Breast epithelium (tissue), 4 donors: Measurements from ENCODE around the gene B4GALNT4. TPM values are rescaled to one million over a fixed set of nuclear protein-coding genes. Genes with fewer than 3 reads are reported as not detected.
"Not testable (repeated sequence)": the region's sequence is repeated elsewhere in the genome, so short reads cannot be mapped to it uniquely, and the experiment has no call there.

Source experiments
- DNase-seq, 2 donors: peaks; one replicate each; pipeline ENCODE4 v3.0.0-alpha.2; 2019; ENCODE audit warnings: low spot score in 2 of 2
- H3K27ac ChIP-seq, 2 donors: fragments of 200-600 bp; sonication (generic) in 1 of 2; one replicate each; pipeline ENCODE4 v1.5.1; 2016 to 2019; ENCODE audit warnings: mild to moderate bottlenecking in 1 of 2
- H3K27me3 ChIP-seq, 2 donors: fragments of 200-600 bp; sonication (generic) in 1 of 2; one replicate each; pipeline versions ENCODE4 v1.5.1 to v1.6.0; 2017 to 2019; ENCODE audit warnings: control low read depth in 1 of 2, mild to moderate bottlenecking in 1 of 2
- H3K36me3 ChIP-seq: fragments of 200-600 bp; one replicate; pipeline ENCODE4 v1.5.1; 2019
- H3K4me1 ChIP-seq, 2 donors: fragments of 200-600 bp; sonication (generic); one replicate each; pipeline ENCODE4 v1.5.1; 2016 to 2019; ENCODE audit warnings: control low read depth in 1 of 2
- H3K4me3 ChIP-seq, 3 donors: fragments of 200-600 bp; sonication (generic); 1 replicate in 2 of 3; 2 replicates in 1 of 3; pipeline ENCODE4 v1.5.1; 2016 to 2019; ENCODE audit warnings: mild to moderate bottlenecking in 3 of 3, moderate library complexity in 2 of 3
- H3K9me3 ChIP-seq, 2 donors: fragments of 200-600 bp; sonication (generic) in 1 of 2; one replicate each; pipeline ENCODE4 v1.5.1; 2016 to 2019; ENCODE audit warnings: control low read depth in 1 of 2
- CTCF ChIP-seq, 3 donors: fragments of 450-650 bp; IDR thresholded peaks; one replicate each; pipeline ENCODE4 v1.5.1; 2016 to 2017; ENCODE audit warnings: antibody characterized with exemption in 3 of 3, mild to moderate bottlenecking in 3 of 3, moderate library complexity in 3 of 3
- POLR2A ChIP-seq: fragments of 450-650 bp; IDR thresholded peaks from one replicate; pipeline ENCODE4 v1.6.1; 2016; ENCODE audit warnings: antibody characterized with exemption, mild to moderate bottlenecking, moderate library complexity
- POLR2AphosphoS5 ChIP-seq, 3 donors: sonication (generic); formaldehyde crosslinking; IDR thresholded peaks; one replicate each; pipeline ENCODE4 v1.6.1; 2017; ENCODE audit warnings: antibody characterized with exemption in 3 of 3
- intact Hi-C: fragments of 100-400 bp; cut with DNase I; formaldehyde crosslinking; loops from one replicate; pipeline ENCODE4 v1.15.1; 2023; ENCODE audit warnings: low total_unique reads
- total RNA-seq, 3 donors: library from RNA; depleted of rRNA; stranded (reverse); fragments of >200 nt; gene quantifications; one replicate each; pipeline ENCODE4 v1.1.0, GENCODE V29; 2016

B4GALNT4 gene
- total RNA-seq = 10 to 100 TPM in 1 of 3 donors, 1 to 10 TPM in 1, under 1 TPM in 1; 0.48 to 11.3 (median 8.2) TPM

GRCh38 chr11:369336-370018 lies at the start of gene B4GALNT4:
Gene B4GALNT4 (plus strand): TSS chr11:369499. CDS start chr11:369804, 305 bp downstream.
- no peak for DNase-seq
- intact Hi-C loops = no loop called here
- Histone ChIP-seq H3K4me1 (peaks cover 0 to 4% of the 10 kb centered on the region in 2 donors), H3K4me3 (peak within 1 kb of the TSS in 2 of 3 donors; percentile 49 to 68), H3K36me3 (no peaks in the 10 kb centered on the region), H3K9me3 (no peaks in the 10 kb centered on the region), H3K27ac (no peak within 1 kb of the TSS), H3K27me3 (peaks cover 0 to 28% of the 10 kb centered on the region in 2 donors)
- no peak for TF ChIP-seq POLR2AphosphoS5 (IDR thresholded peaks at IDR 0.05)

GRCh38 chr11:319888-320273 lies 49.4 kb upstream of the B4GALNT4 start:
- intact Hi-C loops, H3K9me3 ChIP-seq, H3K27me3 ChIP-seq, H3K36me3 ChIP-seq, DNase-seq: not testable (repeated sequence)
- peak overlapping the region; percentile 67 to 86 (median 81) for H3K4me3 ChIP-seq
- H3K4me1 ChIP-seq = peaks cover 0 to 12% of the 10 kb centered on the region in 2 donors
- peak overlapping the region; percentile 95 to 98 for H3K27ac ChIP-seq

- Histone ChIP-seq H3K4me1 (peaks cover 0 to 13% of the 10 kb centered on the region in 2 donors), H3K4me3 (no peak overlapping the region)
Measured at GRCh38 chr11:324156-324555, 45.1 kb upstream of the B4GALNT4 start.

GRCh38 chr11:324593-325517 lies 44.4 kb upstream of the B4GALNT4 start:
- intact Hi-C loops, H3K36me3 ChIP-seq, H3K9me3 ChIP-seq, H3K27me3 ChIP-seq, DNase-seq: not testable (repeated sequence)
- H3K4me3 ChIP-seq = peak overlapping the region in 2 of 3 donors; percentile 1 to 39
- H3K4me1 ChIP-seq = peaks cover 0 to 13% of the 10 kb centered on the region in 2 donors
- peak overlapping the region; percentile 55 to 96 for H3K27ac ChIP-seq

More at GRCh38 chr11:324156-324555, 45.1 kb upstream of the B4GALNT4 start:
- Histone ChIP-seq H3K36me3 (no peaks in the 10 kb centered on the region), H3K27ac (peak overlapping the region; percentile 55 to 91), H3K27me3 (no peaks in the 10 kb centered on the region), H3K9me3 (no peaks in the 10 kb centered on the region)
- intact Hi-C loops = no loop called here
- TF ChIP-seq CTCF (IDR thresholded peaks at IDR 0.05) (no peak), POLR2A (no peak), POLR2AphosphoS5 (IDR thresholded peaks at IDR 0.05) (no peak)
- DNase-seq = no peak

- TF ChIP-seq POLR2A (no peak), CTCF (IDR thresholded peaks at IDR 0.05) (no peak), POLR2AphosphoS5 (IDR thresholded peaks at IDR 0.05) (no peak)
- H3K9me3 ChIP-seq = no peaks in the 10 kb centered on the region
- H3K27ac ChIP-seq = peak overlapping the region; percentile 83 to 96
- H3K4me3 ChIP-seq = no peak overlapping the region
- no peak for DNase-seq
- no peaks in the 10 kb centered on the region for H3K36me3 ChIP-seq
- intact Hi-C loops = no loop called here
- H3K27me3 ChIP-seq = no peaks in the 10 kb centered on the region
- H3K4me1 ChIP-seq = peaks cover 0 to 13% of the 10 kb centered on the region in 2 donors
Measured at GRCh38 chr11:325796-326591, 43.3 kb upstream of the B4GALNT4 start.

GRCh38 chr11:326592-326841 lies 42.8 kb upstream of the B4GALNT4 start:
- intact Hi-C loops = no loop called here
- peak overlapping the region in 1 of 3 donors; percentile 50 for H3K4me3 ChIP-seq

More at GRCh38 chr11:326592-326841, 42.8 kb upstream of the B4GALNT4 start:
- Histone ChIP-seq H3K9me3 (no peaks in the 10 kb centered on the region), H3K4me1 (peaks cover 0 to 13% of the 10 kb centered on the region in 2 donors), H3K27me3 (no peaks in the 10 kb centered on the region), H3K36me3 (no peaks in the 10 kb centered on the region), H3K27ac (peak overlapping the region; percentile 83 to 96)
- TF ChIP-seq CTCF (IDR thresholded peaks at IDR 0.05) (no peak), POLR2A (no peak), POLR2AphosphoS5 (IDR thresholded peaks at IDR 0.05) (no peak)
- DNase-seq = no peak
